GM19351 (cell line): ENCODE measurements around the gene IRAK1BP1.
"Not testable (repeated sequence)": the region's sequence is repeated elsewhere in the genome, so short reads cannot be mapped to it uniquely, and the experiment has no call there.

Experiments
- ATAC-seq: cut with Tn5 transposase; IDR thresholded peaks from one replicate; pipeline ENCODE4 v1.9.1; 2021; ENCODE audit warnings: mild to moderate bottlenecking, moderate library complexity; ENCODE audit not compliant: unreplicated experiment

Gene IRAK1BP1

DNA sequence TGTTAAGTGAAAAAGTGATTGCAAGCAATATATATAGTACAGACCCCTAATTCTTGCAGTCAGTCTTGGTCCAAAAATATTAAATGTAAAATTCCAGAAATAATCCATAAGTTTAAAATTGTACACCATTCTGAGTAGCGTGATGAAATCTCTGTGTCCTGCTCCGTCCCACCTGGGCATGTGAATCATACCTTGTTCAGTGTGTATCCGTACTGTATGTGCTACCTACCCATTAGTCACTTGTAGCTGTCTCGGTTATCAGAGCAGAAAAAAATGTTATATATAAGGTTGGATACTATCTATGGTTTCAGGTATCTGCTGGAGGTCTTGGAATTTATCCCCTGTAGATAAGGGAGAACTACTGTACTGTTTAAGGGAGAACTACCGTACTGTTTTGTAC, 16.3 kb downstream of the IRAK1BP1 start:
- no peak for ATAC-seq

DNA sequence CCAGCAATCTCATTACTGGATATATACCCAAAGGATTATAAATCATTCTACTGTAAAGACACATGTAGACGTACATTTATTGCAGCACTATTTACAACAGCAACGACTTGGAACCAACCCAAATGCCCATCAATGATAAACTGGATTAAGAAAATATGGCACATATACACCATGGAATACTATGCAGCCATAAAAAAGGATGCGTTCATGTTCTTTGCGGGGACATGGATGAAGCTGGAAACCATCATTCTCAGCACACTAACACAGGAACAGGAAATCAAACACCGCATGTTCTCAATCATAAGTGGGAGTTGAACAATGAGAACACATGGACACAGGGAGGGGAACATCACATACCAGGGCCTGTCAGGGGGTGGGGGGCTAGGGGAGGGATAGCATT, 22.6 kb downstream of the IRAK1BP1 start:
- ATAC-seq, result not testable (repeated sequence)

DNA sequence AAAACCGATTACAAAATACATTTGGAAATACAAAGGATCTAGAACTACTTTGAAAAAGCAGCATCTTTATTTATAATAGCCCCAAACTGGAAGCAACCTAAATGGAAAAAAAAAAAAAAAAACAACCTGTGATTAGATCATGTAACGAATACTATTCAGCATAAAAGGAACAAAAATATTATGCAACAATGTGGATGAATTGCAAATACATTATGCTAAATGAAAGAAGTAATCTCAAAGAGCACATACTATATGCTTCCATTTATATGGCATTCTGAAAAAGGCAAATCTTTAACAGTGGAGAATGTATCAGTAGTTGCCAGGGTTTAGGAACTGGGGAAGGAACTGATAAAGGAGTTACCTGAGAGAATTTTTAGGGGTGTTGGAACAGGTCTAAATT, 28.9 kb downstream of the IRAK1BP1 start:
- no peak for ATAC-seq

DNA sequence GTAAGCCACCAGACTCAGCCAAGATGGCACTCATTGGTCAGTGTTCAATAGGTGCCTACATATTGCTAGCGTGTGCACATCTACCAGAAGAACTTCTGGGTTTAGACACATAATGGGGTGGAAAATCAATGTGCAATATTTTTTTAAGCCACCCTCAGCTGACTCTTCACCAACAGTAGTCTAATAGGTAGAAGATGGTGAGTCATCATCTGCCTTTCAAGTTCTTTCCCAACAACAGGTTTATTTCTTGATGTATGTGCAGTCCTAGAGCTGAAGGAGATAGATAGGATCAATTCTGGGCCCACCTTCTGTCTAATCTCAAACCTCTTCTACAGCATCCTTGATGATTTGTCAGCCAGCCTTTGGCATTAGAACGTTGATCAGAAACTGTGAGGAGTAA, 41.3 kb downstream of the IRAK1BP1 start:
- no peak for ATAC-seq

DNA sequence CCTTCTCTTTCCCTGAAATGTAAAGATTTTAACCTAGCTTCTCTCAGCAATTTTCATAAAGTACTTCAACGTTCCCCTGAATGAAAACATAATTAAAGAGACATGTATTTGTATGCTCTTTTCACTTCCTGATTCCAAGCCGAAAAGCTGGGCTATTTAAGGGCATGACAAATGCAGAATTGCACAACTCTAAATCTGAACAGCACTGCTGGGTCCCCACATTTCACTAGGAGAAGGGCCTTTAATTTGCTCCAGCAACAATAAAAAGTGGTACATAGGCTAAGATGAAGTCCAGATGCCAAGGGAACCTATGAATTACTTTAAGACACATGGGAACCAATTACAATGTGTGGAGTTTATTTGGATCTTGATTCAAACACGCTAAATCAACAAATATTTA, 42.0 kb downstream of the IRAK1BP1 start:
- ATAC-seq, result peak; percentile 46

DNA sequence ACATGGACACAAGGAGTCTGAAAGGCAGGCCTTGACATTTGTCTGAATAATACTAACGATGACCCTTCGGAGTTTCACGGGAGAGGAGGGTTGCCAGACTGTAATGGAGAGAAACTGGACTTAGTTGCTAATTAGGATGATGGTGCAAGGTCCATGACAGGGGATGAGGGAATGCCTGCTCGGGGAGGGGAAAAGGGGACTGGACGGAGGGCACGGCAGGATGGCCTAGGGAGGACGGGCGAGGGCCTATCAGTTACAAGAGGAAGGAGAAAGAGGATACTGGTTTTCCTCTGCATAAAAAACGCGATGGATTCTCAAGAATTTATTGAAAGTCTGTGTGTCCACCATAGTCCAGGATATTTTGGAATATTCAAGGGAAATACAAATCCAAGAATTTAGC, 42.7 kb downstream of the IRAK1BP1 start:
- ATAC-seq, result no peak

DNA sequence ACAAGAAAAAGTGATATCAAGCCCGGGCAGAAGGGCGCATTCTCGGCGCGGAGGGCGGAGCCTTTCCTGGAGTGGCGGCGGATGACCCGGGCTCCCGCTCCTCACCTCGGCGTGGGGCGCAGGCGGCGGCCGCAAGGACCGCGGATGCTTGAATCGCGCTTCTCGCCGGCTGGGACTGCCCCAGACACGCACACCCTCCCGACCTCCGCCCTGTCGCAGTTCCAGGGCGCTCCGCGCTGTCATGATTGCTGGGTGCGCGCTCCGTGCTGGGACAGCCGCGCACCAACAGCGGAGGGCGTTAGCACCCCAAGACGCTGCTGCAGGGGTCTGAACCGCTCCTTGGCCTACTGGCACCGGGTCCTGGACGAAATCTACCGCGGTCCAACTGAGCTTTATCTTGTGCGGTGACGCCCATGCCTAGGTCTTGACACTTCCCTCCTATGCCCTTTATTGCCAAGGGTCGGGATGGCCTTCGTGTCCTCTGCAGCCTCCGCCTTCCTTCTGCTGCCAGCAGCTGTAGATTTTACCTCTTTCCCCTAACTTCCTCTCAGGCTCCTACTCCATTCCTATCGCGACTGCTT, 43.3 kb downstream of the IRAK1BP1 start:
- ATAC-seq, result peak; percentile 71

DNA sequence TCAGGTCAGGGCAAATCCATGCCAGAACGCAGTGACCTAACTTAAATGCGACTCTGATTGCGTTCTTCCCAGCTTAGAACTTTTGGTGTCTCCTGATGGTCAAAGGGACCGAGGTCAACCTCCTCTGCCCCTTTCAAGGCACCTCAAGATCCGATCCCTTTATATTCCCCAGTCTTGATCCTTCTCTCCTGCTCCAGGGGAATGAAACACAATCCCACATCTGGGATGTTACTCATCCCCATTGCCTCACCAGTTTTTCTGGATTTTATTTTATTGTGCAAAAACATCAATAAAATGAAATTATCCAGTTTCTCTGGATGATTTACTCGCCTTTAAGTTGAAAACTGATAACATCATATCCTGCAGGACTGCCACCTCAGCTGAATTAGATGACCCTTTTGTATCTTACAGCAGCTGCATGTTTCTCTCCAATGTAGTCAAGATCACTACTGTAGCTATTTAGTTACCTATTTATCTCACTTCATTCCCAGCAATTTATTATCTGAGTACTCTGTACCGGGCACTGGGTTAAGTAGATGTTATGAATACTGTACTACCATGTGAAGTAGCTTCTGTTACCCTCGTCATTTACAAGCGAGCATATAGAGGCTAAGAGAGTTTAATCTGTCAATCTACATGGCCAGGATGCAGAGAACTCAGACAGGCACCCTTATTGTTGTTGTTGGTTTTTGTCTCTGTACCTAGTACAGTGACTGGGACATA, 44.0 kb downstream of the IRAK1BP1 start:
- ATAC-seq, result no peak

DNA sequence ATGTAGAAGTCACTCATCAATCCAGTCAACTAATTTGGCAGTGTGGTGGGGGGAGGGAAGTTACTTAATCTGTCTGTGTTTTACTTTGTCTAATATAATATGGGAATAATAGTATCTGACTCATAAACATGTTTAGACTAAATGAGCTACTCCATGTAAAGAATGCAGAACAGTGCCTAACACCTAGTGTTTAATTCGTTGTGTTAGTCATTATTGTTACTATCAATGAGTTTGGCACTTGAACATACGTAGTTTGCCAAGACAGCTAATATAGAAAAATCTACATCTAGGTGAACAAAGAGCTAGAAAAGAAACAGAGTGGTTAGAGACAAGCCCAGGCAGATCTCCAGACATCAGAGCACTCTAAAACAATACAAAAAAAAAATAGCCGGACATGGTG, 49.1 kb downstream of the IRAK1BP1 start:
- no peak for ATAC-seq

DNA sequence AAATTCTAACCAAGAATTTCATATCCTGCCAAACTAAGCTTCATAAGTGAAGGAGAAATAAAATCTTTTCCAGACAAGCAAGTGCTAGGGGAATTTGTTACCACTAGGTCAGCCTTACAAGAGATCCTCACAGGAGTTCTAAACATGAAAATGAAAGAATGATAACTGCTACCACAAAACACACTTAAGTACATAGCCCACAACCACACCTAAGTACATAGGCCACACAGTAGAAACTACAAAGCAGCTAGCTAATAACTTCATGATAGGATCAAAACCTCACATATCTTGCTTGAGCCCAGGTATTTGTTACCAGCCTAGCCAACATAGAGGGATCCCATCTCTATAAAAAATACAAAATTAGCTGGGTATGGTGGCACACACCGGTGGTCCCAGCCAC, 50.4 kb downstream of the IRAK1BP1 start:
- no peak for ATAC-seq

DNA sequence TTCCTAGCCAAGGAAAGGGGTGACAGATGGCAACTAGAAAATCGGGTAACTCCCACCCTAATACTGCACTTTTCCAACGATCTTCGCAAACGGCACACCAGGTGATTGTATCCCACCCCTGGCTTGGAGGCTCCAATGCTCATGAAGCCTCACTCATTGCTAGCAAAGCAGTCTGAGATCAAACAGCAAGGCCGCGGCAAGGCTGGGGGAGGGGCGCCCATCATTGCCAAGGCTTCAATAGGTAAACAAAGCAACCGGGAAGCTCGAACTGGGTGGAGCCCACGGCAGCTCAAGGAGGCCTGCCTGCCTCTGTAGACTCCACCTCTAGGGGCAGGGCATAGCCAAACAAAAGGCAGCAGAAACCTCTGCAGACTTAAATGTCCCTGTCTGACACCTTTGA, 53.8 kb downstream of the IRAK1BP1 start:
- ATAC-seq, result not testable (repeated sequence)

DNA sequence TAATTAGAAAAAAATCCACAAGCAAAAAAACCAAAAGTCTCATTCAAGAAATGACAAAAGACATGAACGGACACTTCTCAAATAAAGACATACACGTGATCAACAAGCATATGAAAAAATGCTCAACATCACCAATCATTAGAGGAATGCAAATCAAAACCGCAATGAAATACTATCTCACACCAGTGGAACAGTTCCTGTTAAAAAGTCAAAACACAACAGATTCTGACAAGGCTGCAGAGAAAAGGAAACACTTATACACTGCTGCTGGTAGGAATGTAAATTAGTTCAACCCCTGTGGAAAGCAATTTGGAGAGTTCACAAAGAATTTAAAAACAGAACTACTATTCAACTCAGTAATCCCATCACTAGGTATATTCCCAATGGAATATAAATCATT, 58.0 kb downstream of the IRAK1BP1 start:
- ATAC-seq, result no peak

DNA sequence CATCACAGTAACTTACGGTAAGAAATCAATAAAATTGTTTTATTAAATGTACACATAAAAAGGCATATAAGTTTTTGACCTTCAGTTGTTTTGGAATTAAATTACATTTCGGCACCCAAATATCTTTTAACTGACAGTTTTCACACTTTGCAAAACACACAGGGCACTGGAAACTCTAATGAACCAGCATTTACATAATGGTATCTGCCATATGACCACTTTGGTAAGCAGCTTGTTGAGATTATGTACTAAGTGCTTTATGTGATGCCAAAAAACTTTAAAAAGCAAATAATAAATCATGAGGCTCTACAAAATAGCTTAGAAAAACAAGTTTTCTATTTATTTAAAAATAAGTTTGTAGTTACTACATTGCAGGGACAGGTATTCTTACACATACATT, 68.2 kb downstream of the IRAK1BP1 start:
- ATAC-seq, result no peak

DNA sequence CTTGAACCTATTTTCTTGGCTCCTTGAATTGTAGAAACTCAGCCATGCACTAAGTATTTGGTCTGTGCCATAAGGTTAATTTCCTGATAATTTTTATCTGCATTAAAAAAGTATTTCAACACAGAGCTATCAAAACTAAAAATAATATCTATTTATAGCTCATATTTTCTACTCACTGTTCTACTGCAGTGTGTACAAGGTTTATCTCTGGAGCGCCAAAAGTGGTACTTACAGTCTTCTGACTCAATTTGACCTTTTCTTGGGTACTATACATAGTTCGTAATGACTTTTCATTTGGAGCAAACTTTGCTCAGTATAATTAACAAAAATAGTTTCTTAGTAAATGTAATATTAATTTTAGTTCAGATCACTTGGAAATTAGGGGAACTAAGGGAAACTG, 69.2 kb downstream of the IRAK1BP1 start:
- no peak for ATAC-seq

DNA sequence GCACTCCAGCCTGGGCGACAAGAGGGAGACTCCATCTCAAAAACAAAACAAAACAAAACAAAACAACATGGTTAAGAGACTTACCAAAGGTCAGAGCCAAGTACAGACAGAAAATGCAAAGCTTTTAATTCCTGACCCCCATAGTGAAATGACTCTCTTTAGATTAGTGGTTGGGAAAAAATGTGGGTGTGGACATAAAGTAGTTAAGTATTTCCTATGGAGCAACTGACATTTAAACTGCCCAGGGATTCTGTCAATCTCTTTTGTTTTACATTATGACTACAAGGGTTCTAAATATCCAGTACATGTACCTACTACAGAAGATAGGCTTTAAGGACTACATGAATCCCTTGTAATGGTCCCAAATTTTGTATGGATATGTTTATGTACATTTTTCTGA, 75.1 kb downstream of the IRAK1BP1 start:
- ATAC-seq, result no peak

DNA sequence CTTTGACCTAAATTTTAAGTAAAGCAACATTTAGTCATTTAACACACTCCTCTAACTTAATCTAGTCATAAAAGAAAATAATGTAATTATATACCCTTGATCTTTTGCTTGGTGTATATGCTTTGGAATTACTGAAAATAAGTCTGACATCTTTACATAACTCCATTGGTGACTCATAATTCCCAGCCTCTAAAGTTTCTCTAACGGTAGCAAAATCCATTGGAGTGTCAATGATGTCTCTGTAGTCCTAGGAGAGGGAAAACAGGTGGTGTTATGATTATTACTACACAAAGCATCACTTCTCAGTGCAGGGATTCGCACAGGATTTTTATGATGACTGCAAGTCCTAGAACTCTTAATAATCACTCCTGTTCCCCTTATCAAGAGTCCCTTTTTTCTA, 80.2 kb downstream of the IRAK1BP1 start:
- ATAC-seq, result no peak

DNA sequence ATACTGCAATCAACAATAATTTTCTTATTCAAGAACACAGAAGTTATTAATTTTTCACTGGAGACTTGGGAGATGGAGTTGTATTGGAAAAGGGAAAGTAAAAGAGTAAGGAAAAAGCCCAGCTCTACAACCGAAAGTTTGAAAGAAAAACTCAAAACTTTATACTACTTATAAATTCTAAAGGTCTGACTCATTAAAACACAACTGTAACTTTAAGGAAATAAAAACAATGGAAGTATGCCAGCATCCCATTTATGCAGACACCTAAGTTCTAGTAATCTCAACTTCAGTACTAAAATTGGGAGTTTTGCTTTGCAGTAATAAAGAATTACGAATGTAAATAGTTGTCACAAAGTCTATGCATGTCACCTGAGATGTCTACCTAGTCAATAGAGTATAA, 80.6 kb downstream of the IRAK1BP1 start:
- no peak for ATAC-seq

DNA sequence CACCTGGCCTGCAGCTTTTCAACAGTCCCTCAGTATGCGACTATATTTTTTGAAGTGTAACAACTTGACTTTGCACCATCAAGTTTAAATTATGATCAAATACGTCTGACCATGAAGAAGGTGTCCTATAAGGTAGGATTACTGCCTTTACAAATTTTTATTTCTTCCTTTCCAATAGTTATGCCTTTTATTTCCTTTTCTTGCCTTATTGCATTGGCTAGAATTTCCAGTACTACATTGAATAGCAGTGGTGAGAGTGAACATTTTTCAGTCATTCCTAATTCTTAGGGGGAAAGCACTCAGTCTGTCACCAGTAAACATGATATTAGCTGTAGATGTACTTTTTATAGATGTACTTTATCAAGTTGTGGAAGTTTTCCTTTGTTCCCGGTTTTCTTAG, 81.4 kb downstream of the IRAK1BP1 start:
- ATAC-seq, result no peak

DNA sequence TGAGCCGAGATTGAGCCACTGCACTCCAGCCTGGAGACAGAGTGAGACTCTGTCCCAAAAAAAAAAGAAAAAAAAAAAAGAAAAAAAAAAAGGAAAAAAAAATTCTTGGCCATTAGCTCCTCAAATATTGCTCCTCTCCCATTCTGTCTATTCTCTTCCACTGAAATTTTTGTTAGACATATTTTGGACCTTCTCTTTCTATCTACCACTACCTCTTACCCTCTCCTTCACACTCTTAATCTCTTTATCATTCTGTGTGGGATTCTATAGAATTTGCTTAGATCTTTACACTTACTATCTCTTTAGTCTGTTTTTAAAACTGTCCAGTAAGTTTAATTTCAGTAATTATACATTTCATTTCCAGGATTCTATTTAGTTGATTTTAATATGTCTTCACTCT, 85.0 kb downstream of the IRAK1BP1 start:
- ATAC-seq, result no peak
